HT1080 (cell line): ENCODE measurements around the gene EXOC4. TPM values are rescaled to one million over a fixed set of nuclear protein-coding genes. Genes with fewer than 3 reads are reported as not detected.

Experiments
- DNase-seq: peaks from one replicate; pipeline ENCODE4 v3.0.0-alpha.2; 2015; ENCODE audit warnings: low read depth
- total RNA-seq: library from RNA; depleted of rRNA; stranded (reverse); fragments of >200 nt; shearing (Covaris generic); gene quantifications from 2 replicates; pipeline ENCODE4 v1.2.3, GENCODE V29; 2014

Gene EXOC4
- total RNA-seq, 1 experiment from 2014 or later, result 39.3 TPM

DNA sequence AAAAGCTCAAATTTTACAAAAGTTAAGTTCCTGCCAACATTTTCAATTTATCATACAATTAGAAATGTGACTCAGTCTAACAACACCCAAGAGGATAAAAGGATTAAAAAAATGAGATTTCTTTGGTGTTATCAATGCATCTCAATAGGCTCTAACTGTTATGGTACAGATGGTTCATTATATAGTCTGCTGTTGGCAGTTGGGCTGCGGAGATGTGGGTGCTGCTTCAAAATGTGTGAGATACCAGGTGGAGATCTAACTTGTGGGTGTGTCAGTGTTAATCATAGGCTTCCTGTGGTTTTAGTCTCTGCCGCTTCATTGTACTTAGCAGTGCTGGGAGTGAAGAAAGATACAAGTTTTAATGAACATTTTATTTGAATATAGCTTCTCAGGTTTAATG is 231.2 kb downstream of the EXOC4 start:
- peak; percentile 78 for DNase-seq

DNA sequence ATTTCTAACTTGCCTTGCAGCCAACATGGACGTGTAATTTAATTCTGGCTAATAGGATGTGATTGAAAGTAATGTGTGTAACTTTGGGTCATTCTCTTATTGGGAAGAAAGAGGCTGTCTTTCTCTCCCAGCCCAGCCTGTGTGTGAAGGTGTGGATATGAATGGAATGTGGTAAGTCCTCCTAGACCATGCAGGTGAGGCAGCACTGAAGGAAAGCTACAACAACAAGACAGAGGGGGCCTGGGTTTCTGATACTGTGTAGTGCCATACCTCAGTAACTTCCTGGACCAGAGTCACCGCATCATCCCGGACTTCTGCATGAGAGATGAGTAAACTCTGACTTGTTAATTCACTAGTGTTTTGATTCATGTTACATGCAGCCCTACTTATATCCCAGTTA is 237.0 kb downstream of the EXOC4 start:
- DNase-seq, result no peak

DNA sequence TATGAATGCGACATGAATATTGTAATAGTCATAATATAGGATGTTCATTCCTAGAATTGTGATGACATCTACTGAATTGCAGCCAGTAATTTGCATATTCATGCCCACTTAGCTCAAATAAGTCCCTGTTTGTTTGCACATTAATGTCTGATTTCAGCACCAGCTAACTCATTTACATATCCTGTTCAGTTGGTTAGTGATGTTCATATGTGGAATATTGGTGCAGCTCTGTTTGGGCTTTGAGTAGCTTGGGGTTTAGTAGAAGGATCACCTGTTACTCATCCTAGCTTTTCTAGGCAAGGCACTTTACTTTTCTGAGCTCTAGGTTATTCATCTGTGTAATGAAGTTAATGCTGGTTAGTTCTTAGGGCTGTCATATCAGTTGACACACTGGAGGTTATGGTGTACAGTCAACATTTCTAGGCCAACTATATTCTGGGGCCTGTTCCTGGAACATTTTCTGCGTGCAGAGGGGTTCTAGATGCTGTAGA is 238.4 kb downstream of the EXOC4 start:
- DNase-seq, result no peak

DNA sequence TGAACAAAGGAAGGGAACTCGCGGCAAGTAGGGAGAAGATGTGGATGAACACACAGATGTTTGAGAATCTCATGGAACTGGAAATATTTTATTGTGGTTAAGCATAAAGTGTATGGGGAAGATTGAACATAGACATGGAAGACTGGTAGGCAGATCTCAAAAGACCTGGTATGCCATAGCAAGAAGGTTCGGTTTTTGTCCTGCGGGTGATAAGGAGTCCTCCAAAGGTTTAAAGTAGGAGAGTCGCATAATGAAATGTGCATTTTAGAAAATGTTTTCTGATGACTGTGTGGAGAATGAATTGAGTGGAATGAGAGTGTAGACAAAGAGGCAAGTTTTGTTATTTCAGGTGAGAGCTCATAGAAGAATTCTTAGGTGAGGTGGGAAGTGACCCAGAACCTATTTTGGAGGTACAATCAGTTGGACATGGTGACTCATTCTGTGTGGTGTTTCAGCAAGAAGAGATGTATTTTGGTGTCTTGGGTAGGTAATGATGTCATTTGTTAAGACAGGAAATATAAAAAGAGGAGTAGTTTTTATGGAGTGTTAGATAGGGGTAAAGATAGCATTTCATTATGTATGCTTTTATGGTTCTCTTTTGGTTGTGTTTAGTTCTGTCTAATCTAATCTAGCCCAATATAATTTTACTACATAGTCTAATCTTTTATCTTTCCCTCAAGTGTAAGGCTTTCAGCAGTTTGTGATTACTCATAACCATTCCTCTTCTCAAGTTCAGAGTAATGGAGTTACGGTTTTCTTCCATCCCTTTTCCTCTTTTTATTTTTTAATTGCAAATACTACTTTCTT is 239.2 kb downstream of the EXOC4 start:
- peak; percentile 55 for DNase-seq

DNA sequence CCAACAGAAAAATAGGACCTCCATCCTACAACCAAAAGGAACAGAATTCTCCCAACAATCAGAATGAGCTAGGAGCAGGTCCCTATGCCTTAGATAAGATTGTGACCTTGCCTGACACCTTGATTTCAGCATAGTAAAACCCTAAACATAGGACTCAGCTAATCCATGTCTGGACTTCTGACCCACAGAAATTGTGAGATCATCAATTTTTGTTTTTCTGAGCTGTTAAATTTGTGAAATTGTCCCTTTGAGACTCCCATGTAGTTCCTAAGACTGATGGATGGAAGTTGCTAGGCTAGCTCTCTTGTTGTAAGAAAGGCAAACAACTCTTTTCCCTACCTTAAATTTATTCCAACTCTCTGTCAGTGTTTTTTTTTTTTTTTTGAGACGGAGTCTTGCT is 244.2 kb downstream of the EXOC4 start:
- no peak for DNase-seq

DNA sequence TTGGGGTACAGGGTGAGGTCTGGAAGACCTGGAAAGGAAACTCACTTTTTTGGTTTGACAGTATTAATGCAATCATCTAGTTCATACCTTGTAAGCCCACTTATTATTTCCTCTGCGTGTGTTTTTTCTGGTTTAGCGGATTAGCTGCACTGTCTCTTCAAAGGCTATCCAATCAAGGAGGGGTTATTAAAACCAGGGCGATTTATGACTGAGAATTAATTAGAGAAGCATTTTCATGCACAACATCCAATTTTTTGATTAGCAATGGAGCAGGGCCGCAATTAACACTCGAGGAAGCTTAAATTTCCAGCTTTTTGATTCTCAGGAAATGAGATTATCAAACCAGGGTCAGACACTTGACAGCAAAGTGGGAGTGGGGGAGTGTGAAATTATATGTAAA is 248.9 kb downstream of the EXOC4 start:
- no peak for DNase-seq

DNA sequence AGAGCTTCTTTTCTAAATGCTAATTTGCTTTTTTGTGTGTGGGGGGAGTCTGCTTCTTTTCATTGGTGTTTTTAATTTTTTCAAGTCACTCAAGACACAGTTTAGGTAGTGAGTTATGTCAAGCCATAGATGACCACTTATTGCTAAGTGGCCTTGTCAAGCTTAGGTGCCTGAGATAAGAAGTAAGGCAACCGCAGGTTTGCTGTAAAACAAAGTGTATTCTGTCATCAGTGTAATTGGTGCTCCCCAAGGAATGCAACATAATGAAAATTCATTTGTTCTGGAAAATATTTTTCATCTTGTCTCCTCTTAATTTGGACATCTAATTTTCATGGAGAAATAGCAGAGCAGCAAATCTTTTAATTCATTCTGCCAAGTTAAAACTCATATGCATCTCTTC is 249.6 kb downstream of the EXOC4 start:
- no peak for DNase-seq

DNA sequence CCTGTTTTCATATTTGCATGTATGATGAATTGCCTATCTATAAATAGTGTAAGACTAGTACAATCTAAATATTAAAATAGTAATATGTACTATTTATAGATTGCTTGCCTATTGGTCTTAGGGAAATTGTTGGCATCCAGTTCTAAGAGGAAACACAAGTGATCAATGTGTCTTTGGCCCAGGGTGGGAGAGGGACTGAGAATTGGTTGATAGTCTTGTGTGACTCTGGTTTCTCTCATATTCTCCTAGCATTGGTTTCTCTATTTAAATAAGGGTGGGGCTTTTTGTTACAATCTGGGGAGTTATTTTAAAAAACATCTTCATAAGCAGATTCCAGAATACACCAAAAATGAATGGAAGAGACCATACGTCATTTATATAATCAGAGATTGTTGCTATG is 250.1 kb downstream of the EXOC4 start:
- DNase-seq, result no peak

DNA sequence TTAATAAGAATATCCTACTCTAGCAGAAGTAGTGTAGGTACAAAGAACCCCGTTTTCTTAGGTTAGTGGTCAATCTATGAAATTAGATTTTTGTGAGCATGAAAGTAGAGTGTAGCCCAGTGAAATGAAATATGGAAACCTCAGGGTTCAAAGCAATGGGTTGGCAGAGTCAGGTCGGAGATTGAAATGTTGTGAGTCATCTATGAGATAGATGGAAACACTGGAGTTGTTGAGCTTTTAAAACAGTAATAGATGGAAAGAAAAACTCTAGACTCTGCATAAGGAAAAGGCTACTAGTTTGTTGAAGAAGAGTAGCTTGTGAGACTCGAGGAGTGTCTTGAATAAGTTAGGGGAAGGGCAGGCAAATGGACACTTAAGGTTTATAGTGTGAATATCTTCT is 251.9 kb downstream of the EXOC4 start:
- peak; percentile 51 for DNase-seq

DNA sequence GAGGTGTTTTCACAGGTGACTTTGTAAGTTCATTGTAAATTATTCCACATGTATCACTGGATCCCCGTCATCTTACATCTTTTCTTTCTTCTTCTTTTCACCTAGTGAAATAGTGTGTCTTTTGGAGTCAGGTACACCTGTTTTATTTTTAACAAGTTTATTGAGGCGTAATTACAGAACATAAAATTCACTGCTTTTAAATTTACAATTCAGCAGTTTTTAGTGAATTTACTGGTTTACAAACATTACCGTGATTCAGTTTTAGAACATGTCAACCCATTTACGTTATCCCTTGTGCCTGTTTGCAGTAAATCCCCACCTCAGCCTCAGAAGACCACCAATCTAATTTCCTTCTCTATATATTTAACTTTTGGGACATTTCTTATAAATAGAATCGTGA is 256.9 kb downstream of the EXOC4 start:
- no peak for DNase-seq

DNA sequence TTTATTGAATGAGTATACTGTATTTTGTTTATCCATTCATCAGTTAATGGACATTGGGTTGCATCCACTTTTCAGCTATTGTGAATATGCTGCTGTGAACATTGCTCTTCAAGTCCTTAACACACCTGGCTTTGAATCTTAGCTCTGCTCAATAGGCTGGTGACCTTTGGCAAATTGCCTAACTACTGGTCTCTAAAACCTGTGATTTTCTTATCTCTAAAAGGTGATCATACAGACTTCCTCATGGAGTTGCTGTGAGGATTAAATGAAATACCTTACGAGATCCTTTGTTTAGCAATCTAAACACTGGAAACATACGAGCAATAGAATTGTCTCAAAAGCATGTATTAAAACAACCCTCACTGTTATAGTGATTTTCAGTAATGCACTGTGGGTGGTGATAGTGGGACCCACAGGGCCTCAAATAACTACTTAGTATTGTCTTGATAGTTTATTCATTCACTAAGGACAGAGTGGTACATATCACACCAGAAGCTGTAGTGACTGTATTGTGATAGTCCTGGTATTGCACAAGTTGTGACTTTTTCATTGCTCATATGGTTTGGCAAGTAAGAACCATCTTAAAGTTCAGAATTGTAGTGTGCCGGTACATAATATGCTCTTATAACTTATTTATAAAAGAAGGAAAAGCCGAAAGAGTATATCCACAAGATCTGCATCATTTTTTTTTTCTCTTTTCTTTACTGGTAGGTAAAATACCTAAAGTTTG is 257.6 kb downstream of the EXOC4 start:
- DNase-seq, result no peak

DNA sequence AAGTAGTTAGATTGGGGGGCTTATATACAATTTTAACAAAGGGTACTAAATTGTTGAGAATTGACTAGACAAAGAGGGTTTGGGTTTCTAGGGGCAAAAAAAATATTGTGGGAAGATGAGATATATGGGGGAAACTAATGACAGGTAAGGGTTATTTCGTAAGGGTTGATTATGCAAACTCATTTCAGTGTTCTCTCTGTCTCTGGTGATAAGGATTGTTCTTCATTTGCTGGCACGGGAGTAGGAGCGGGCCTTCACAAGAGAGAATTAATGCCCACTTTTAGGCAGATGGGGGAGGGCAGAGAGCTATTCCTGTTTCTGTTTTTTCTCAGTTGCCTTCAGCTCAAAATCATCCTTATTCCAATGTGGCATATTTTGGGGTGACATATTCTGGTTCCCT is 258.4 kb downstream of the EXOC4 start:
- no peak for DNase-seq

DNA sequence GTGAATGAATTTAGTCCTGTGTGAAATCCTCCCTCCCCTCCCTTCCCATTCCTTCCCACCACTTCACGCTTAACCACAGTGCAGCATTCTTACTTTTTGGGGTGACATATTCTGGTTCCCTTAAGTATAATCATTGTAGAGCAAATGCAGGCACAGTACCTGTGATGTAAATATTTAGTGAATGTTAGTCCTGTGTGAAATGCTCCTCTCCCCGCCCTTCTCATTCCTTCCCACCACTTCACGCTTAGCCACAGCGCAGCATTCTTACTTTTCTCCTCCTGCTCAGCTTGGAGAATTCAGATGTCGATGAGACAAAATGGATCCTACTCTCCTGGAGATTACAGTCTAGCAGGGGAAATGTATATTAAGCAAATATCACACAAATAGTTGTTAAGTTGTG is 258.8 kb downstream of the EXOC4 start:
- no peak for DNase-seq

DNA sequence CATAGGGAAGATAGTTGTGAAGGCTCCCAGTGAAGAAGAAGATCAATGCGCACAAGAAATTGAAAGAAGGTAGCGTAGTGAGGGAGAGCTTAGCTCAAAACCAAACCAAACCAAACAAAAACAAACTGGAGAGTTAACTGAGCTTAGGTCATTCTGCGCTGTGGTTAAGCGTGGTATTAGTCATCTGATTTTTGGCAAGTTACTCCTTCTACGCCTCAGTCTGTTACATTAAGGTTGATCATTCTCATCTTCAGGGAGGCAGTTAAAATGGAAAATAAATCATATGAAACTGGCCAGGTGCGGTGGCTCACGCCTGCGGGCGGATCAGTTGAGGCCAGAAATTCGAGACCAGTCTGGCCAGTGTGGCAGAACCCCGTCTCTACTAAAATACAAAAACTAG is 259.7 kb downstream of the EXOC4 start:
- peak; percentile 93 for DNase-seq

DNA sequence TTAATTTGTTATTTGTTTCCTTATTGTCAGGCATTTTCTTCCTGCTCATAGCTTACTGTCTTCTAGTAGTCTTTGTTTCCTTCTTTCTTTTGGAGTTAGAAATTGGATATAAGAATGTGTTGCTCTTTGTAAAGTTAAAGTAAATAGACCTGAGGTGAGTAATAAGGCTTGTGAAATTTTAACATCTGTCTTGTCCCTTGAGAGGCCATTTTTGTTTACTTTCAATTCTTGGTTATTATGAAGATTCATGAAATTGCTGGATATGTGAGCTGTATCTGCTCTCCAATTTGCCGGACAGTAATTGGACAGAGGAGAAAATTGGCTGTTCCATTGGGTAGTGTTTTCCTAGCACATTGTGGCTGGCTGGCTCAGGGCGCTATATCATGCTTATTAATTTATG is 260.7 kb downstream of the EXOC4 start:
- DNase-seq, result no peak

DNA sequence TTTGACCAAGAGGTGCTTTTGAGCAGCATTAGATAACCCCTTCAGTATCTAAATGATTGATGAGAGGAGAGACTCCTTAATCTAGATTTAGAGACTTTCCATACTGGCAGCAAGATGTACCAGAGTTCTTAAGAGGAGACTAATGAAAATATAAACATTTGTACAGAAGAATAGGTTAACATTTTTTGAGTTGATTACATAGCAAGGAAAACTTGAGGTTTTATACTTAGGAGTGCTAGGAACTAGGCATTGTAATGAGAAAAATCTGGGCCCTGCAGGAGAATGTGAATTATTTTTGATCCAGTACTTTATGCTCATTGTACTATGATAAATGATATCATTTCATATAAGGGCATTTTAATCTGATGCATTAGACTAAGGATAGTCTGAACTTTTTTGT is 261.7 kb downstream of the EXOC4 start:
- DNase-seq, result no peak

DNA sequence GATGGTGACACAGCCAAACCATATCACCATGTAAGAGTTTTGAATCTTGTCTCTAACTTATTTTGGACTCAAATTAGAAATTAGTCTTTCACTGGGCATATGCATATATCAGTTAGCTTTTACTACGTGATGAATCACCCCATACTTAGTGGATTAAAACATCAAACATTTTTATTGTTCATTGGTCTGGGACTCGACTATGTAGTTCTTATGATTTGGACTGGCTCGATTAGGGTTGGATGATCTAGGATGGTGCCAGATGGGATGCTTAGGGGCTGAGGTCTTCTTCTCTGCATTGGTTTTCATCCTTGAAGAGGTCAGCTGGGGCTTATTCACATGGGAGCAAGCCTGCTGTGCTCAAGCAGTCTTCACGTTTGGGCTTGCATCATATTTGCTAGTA is 264.9 kb downstream of the EXOC4 start:
- no peak for DNase-seq

DNA sequence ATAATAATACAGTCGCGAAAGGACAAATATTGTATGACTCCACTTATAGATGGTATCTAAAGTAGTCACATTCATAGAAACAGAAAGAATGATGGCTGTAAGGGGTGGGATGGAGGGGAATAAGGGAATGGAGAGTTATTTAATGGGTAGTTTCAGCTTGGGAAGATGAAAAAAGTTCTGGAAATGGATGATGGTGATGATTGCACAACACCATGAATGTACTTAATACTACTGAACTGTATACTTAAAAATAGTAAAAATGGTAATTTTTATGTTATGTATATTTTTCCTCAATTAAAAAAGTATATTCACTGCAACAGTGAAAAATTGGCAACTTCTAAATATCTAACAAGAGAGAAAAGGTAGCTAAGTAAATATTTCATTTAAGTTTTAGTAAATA is 265.8 kb downstream of the EXOC4 start:
- DNase-seq, result no peak

DNA sequence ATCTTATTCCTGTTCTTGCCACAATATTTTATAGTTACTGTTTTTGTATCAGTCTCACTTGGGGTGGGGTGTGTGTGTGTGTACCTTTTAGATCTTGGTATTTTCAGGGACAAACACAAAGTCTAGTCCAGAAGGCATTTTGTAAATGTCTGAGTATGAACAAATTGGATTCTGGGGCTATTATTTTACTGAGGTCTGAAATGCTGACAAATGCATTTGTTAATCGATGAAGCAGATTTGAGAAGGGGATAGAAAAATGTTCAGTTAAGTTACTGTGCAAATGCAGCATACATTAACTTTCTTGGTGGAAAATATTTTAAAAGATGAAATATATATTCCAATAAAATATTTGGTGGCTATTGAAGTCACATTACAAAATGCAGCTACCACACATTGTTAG is 267.4 kb downstream of the EXOC4 start:
- DNase-seq, result no peak

DNA sequence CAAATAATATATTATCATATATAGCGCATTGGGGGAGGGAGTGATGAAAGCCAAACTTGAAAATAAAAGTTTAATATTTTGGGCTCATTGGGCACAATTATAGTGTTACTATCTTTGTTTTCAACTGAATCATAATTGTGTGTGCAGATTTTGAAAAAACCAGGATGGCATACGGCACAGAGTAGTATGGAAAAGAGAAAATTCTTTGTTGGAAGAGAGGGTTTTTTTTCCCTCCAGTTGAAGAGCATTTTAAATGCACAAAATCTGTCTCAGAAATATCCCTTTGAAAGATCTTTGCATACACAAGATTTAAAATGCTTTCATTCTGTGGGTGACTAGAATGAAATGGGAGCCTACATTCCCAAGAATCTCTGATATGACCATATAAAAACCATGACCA is 269.6 kb downstream of the EXOC4 start:
- no peak for DNase-seq

DNA sequence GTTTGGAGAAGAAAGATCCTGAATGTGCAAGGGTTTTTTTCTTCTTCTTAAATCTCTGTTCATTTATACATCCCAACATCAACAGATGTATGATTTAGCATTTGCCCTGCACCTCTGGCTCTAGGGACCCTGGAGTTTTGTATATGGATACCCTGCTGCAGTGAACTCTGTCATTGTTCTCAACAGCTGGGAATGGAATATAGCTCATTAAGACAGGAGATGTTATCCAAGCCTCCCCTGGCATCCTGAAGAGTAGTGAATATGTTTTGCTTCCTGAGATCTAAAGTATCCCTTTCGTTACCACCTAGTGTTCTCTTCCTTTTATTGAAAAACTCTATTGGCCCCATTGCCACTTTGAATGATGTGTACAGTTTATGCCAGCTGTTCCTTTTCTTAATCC is 275.9 kb downstream of the EXOC4 start:
- DNase-seq, result no peak

DNA sequence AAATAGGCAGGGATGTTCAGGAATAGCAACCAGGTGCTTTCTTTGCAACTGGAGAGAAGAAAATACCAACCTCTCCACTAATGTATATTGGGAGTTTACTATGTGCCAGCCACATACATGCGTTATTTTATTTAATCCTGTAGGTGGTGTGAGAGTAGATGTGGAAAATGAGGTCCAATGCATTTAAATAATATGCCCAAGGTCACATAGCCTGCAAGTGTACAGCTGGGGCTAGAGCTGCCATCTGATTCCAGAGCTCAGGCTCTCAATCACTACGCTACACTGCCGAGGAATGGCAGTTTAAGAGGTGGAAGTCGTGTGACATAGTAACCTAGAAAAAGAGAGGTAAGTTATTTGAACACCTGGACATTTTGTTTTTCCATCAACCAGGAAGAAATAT is 277.0 kb downstream of the EXOC4 start:
- no peak for DNase-seq

DNA sequence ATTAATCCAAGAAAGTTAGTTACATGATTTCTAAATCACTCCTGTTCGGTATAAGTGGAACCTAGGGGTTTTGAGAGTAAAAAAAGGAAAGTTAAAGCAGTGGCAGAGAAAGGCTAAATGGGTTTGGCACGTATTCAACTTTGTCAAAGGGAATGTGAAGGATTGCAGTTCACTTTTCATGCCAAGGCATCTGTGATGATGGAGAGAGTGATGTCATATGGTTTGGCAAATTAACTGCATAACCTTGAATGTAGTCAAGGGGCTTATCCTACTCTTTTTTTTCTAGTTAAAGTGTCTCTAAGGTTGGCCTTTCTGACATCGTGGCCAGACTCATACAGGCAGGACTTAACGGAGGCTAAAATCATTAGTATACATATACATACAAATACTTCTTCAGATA is 277.8 kb downstream of the EXOC4 start:
- DNase-seq, result peak; percentile 19
